H1 (cell line): ENCODE results near the gene GRID1. TPM values are rescaled to one million over a fixed set of nuclear protein-coding genes. Genes with fewer than 3 reads are reported as not detected.

Experiments
- JUN ChIP-seq: IDR thresholded peaks from 2 replicates; pipeline ENCODE4 v1.6.1; 2011; ENCODE audit warnings: low read depth, mild to moderate bottlenecking, improper control_type of control experiment, low read length
- KDM4A ChIP-seq: IDR thresholded peaks from one replicate; pipeline ENCODE4 v1.7.1; 2012; ENCODE audit warnings: low read depth, mild to moderate bottlenecking, moderate library complexity, low read length, inconsistent platforms; ENCODE audit not compliant: severe bottlenecking
- SP1 ChIP-seq: IDR thresholded peaks from 2 replicates; pipeline ENCODE4 v1.6.1; 2011; ENCODE audit warnings: low read depth, low read length
- TEAD4 ChIP-seq: IDR thresholded peaks from 2 replicates; pipeline ENCODE4 v1.6.1; 2012; ENCODE audit warnings: low read depth, low read length, inconsistent platforms, mixed read lengths
- polyA plus RNA-seq, 7 experiments: library from polyadenylated mRNA; depleted of rRNA in 3 of 7; stranded (reverse) in 5 of 7; unstranded in 2 of 7; fragments of >200 nt in 5 of 7; fragments of 200-250 nt in 2 of 7; gene quantifications; 1 replicate in 5 of 7; 2 replicates in 1 of 7; 4 replicates in 1 of 7; pipeline versions ENCODE4 v1.2.1 to v1.2.3, GENCODE V29; 2011 to 2013; ENCODE audit warnings: missing spikeins in 2 of 7, mixed read lengths in 2 of 7
- total RNA-seq: library from RNA; stranded (reverse); fragmentation: NEBNext Ultra II Directional; extraction: Animal tissue kit (Norgen Biotek cat#: 25700); gene quantifications from 2 replicates; pipeline ENCODE4 v1.2.1, GENCODE V29; 2021

GRID1 gene
- total and polyA plus RNA-seq, 2 of the 8 experiments (the other 6 are each of a cell fraction or from before 2014, with no cell fraction given), result 0.22 to 0.30 TPM

DNA sequence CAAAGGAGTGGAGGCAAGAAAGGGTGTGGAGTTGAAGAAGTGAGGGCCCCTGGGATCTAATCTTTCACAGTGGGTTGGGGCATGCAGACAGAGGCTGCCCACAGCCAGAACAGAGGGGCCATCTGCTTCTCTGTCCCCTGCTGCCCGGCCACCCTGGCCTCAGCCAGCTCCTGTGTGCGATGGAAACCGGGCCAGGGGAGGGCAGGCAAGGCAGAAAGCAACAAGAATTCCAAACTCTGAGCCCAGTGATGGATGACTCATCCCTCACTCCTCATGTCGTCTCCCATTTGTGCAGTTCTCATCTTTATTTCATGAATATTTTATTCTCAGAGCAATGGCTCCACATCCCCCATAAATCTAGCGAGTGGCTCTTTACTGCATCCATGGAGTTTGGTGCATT is 757.1 kb downstream of the GRID1 start (continued):
- no peak for TF ChIP-seq JUN
- no peak for TF ChIP-seq KDM4A
- TF ChIP-seq SP1, result no peak
- TF ChIP-seq TEAD4, result no peak
- TF ChIP-seq, all 59 proteins: peak for 0
